HG03097 (cell line): ENCODE data around the gene CLCN5.

Experiments used
- ATAC-seq: cut with Tn5 transposase; IDR thresholded peaks from one replicate; pipeline ENCODE4 v1.9.1; 2021; ENCODE audit not compliant: unreplicated experiment, low FRiP score

CLCN5 gene

DNA sequence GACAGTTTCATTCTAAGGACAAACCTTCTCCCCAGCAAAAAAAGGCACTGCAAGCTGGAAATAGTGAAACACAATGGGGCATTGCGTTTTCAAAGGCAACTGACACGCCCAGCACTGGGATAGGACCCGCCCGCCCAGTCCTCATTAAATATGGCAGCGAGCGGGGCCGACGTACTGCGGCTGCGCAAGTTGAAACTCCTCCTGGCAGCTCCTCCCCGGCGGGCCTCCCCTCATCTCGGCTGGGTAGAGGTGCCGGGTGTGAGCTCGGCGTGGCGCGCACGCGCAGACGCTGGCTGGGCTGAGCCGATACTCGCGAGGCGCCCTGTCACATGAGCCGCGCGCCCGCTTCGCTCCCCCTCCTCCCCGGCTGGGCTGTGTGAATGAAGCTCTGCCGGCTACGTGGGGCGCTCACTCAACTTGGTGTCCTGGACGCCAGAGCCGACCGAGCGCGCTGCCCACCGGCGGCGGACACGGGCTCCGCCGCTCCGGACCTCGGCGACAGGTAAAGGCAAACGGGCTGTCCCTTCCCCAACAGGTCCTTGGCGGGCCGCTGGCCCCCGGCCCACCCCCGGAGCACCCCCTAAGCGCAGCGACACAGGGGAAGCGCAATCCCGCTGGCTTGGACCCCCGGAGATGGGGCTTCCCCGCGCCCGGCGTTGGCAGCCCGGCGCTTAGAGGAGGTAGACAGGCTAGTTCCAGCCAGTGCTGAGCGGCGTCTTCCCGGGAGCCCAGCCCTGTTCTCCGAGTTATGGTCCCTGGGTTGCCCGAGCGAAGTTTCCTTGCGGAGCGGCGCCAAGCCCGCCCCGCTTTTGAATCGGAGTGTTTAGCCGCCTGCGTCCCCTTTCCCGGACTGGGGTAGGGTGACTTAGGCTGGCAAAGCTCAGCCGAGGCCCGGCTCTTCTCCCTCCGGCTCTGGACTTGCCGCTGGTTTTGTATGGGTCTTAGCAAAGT, at the start of gene CLCN5:
Gene CLCN5 (plus strand): TSS at position 306 of the 951 bp plus-strand sequence. CDS start 2,703 bp downstream, outside the sequence.
- ATAC-seq = peak; percentile 96

DNA sequence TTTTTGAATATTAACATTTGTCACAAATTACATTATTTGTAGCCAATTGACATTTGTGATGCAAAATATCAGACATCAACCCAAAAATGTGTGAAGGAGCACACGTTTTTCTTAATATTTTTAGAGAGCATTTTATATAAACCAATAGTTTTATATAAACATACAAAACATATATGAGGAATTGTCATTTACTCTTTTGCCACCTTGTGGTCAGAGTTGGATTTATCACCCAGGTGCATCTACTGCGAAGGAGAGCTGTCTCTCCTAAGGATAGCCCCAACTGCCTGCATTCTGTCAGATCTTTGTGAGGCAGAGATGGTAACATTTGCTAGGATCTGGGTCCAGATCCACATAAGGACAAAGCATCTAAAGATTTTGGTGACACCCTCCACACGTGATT, 45.6 kb upstream of the CLCN5 start:
- no peak for ATAC-seq

DNA sequence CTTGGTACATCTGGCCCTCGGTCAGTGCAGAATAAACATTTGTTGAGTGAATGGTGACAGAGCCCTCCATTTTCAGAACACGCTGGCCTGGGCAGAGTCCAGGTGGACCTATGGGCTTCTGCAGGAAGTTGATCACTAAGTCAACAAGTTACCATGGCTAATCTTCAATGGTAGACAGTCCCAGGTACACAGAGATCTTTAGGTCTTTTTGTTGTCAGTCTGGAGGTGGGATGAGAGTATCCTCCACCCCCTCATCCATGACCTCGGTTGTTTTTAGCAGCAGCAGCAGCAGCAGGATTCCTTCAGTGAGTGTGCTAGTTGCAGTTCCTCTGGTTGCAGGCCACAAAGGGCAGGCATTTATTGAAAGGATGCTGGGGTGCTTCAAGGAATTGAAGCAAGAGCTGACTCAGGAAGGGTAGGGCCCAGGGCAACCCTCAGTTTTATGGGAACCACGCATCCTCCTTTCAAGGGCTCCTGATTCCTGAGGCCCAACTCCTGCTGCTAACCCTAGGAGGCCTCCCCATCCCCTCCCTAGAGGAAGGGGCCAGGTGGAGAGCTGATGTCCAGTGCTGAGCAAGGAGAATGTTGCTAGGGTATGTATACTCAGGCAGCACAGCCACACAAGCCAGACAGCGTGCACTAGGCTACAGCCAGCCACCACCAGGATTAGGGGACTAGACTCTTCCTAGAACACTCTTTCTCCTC, 44.8 kb upstream of the CLCN5 start:
- no peak for ATAC-seq

DNA sequence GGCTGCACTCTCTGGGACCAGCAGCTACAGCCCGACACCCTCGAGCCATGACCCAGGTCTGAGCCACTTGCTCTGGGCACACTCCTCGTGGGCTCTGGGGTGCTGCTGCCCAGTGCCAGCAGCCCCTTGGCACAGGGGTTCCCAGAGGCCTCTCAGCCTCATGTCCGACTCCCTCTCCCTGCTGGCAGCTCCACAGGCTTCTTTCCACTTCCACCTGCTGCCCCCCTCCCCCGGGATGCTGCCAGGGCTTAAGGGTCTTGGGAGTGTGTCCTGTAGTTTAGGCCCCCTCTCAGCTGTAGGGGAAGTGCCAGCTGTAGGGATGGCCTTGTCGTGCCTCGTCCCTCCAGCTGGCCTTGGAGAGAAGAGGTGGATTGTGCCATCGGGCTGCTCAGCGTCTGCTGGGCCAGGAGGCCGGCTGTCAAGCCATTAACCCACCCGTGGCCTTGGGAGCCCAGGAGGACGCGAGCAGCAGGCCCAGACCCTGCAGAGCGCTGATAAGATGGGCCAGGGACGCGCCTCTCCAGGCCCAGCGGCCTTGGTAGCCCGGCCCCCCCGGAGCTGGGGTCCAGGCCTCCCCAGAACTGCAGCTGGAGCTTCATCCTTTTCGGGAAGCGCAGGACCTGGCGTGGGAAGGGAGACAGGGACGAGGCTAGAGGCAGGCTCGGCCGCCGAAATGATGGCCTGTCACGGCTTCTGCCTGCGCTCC, 44.1 kb upstream of the CLCN5 start:
- no peak for ATAC-seq

DNA sequence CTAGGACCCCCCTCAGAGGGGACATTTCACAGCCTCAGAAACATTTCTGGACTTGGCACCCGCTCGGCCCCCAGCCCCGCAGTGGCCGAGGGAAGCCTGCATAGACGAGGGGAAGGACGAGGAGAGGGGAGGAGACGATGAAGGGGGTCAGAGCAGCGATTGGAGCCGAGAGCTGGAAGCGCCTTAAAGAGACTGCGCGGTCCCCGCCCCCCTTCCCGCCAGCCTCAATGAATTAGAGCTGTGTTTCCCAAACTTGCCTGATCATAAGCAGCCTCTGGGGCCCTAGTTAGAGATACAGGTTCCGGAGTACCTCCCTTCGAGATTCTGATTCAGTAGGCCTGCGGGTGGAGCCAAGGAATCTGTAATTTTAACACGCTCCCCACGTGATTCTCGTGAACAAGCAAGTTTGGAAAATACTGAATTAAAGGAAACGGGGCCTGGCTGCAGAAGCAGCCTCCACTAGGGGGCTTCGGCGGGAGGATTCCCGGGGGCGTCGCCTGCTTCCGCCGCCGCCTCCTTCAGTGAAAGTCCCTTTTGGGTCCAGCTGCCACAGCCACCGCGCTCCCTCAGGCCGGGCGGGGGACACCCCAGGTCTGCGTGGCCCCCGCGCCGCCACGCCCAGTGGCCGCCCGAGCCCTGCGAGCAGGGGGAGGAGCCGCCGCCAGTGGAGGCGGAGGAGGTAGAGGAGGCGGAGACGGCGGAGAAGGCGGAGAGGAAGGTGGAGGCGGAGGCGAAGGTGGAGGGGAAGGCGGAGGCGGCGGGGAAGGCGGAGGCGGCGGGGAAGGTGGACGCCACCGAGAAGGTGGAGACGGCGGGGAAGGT, 43.4 kb upstream of the CLCN5 start, which contains the start of gene USP27X:
Gene USP27X (plus strand): TSS at position 651 of the 822 bp plus-strand sequence. CDS start 824 bp downstream, outside the sequence.
- peak; percentile 75 for ATAC-seq

DNA sequence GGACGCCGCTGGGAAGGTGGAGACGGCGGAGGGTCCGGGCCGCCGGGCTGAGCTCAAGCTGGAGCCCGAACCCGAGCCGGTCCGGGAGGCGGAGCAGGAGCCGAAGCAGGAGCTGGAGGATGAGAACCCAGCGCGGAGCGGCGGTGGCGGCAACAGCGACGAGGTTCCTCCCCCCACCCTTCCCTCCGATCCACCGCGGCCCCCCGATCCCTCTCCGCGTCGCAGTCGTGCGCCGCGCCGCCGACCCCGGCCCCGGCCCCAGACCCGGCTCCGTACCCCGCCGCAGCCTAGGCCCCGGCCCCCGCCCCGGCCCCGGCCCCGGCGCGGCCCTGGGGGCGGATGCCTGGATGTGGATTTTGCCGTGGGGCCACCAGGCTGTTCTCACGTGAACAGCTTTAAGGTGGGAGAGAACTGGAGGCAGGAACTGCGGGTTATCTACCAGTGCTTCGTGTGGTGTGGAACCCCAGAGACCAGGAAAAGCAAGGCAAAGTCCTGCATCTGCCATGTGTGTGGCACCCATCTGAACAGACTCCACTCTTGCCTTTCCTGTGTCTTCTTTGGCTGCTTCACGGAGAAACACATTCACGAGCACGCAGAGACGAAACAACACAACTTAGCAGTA, 42.6 kb upstream of the CLCN5 start:
- peak; percentile 6 for ATAC-seq

DNA sequence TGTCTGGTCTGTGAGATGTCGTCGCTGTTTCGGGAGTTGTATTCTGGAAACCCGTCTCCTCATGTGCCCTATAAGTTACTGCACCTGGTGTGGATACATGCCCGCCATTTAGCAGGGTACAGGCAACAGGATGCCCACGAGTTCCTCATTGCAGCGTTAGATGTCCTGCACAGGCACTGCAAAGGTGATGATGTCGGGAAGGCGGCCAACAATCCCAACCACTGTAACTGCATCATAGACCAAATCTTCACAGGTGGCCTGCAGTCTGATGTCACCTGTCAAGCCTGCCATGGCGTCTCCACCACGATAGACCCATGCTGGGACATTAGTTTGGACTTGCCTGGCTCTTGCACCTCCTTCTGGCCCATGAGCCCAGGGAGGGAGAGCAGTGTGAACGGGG, 41.7 kb upstream of the CLCN5 start:
- no peak for ATAC-seq

DNA sequence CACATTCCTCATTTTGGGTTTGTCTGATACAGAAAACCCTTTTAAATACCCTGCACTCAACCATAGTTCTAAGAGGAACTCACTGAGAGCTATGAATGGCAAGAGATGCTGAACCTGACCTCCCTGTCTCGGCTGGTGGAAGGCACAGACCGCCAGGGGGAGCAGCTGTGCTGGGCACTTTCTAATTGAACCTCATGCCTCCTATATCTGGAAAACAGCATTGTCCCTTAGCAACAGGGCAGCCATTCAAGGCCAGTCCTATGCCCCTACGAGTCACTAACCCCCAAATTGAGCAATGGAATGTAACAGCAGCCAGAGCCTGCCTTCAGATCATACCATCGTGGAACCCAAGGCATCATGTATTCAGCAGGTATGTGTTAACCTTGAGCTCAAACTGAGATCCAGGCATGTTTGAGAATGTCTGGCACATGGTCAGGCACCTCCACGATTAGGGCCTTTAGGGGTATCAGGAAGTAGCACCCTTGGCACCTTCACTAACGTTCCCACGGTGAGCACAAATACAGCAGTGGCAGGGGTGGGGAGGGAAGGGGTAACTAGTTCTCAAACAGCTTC, 38.0 kb upstream of the CLCN5 start:
- ATAC-seq = no peak

DNA sequence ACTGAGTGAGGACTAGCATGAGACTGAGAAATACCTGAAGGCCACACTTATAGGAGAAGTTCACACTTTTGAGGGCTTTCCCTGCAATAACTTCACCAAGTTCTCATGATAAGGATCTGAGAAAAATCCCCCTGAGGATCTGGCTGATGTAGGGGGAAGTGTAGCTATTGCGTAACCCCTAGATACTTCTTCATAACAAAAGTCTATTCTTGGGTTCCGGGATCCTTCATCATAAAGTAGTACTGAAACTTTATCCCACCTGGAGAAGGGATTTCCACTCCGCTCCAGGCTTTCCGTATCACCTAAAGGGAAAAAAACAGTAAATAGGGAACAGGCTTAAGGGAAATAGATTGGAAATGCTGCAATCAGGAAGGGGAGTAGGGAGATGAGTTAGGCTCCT, 29.9 kb upstream of the CLCN5 start:
- ATAC-seq = no peak

DNA sequence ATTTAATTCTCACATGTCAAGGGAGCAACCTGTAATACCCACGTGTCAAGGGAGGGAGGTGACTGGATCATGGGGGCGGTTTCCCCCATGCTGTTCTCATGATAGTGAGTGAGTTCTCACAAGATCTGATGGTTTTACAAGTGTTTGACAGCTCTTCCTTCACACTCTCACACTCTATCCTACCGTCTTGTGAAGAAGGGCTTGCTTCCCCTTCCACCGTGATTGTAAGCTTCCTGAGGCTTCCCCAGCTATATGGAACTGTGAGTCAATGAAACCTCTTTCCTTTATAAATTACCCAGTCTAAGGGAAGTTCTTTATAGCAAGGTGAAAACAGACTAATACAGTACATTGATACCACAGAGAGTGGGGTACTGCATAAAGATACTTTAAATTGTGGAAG, 25.4 kb upstream of the CLCN5 start:
- no peak for ATAC-seq

DNA sequence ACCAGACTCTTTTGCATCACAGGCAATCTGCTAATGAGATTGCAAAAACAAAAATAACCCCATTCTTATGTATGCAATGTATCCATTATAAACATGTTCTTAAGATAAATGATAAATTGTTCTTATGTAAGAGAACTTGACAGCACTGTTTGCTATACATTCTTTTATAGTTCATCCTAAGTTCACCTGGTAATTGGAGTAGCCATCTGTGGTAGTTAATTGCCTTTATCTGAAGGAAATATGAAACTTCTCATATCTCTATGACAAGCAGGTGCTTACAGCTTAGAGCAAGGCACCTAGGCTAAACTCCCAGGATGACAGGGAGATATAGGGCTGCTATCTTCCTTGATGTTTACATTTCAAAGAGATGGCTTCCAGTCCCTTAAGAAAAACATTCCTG, 21.3 kb upstream of the CLCN5 start:
- ATAC-seq = no peak

DNA sequence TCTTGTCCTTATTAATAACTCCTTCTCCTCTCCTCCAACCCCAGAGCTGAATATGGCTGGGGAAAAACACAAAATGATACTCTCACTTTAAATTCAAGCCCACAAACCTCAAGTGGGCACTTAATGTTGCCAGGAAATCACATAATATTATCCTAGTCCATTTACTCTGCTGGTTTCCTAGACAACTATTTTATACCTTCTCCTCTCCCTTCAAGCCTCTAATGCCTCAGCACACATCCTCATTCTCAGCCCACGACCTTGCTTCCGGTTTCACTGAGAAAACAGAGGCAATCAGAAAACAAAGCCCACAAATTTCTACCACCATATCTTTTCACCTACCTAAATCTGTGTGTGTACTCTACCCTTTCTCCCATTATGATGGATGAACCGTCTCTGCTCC, 12.1 kb upstream of the CLCN5 start:
- no peak for ATAC-seq

DNA sequence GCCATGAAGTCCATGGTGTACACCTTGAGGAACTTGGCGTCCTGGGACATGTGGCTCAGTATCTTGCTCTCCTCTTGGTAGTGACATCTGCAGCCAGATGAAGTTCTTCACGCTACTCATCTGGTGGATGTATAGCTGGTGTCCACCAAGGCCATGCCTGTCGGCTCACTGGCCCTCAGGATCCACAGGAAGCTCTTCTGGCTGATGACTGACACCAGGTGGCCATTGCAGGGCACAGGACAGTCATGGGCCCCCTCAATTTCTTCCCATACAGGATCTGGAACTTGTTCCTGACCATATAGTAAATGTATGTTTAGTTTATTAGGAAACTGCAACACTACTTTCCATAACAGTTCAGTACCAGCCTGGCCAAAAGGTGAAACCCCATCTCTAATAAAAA, 10.3 kb upstream of the CLCN5 start:
- no peak for ATAC-seq

DNA sequence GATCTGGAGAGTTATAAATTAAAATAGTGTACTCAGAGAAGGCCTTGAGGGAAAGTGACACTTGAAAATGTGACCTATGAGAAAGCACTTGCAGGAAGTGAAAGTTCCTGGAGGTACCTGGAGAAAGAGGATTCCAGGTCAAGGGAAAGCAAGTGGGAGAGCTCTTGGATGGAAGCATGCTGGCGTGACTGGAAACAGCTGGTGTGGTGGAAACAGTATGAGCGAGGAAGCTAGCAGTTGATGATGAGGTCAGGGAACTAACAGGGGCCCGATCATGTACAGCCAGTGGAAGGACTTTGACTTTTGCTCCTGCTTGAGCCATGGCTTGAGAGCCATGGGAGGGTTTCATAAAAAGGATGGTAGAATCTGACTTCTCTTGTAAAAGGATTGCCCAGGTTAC, 9.5 kb upstream of the CLCN5 start:
- ATAC-seq = no peak

DNA sequence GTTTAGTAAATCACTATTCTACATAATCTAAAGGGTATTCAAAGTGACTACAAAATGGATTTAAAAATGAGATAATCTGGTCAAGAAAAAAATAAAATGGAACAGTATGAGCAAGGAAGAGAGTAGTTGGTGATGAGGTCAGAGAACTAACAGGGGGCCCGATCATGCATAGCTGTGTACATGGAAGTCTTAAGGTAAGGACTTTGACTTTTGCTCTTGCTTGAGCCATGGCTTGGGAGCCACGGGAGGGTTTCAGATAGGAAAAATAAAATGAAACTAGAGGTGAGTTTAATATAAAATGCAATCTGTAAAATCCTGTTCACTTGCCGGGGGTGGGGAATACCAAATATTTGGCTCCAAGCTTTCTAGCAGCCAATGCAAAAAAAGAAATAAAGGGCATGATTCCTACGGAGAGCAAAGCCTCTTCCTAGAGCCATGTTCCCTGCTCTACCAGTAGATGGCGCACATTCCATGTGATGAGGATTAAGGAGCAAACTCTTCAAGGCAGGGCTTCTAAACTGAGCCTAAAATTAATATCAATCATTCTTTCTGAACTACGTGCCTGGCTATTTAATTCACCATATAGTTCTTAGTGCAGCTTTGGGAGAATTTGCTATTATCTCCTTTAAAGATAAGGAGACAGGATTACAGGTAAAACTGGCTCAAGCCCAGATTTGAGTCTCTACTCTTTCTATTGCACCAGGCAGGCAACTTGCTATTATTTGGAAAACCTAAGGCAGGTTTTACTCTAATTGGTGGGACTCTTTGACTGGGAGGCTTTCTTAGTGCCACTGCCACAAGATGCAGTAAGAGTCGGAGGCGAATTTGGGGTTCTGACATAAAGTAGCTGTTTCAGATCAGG, 6.8 kb upstream of the CLCN5 start:
- ATAC-seq = peak; percentile 80

DNA sequence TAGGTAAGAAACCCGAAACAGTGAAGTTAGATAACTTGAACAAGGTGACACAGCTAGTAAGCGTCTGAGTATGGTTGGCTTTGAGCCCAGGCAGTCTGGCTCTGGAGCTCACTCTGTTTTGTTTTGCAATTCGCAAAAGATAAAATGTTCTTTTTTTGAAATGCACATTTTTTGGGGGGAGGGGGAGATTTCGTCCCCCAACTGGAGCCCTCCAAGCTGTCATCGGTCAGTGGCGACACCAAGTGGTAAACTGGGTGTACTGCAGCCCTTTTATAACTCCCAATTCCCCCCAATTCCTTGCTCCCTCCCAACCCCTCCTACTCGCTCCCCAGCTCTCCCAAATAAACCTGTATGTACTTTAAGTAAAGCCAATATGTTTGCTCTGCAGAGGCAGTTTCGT, 2.8 kb upstream of the CLCN5 start:
- no peak for ATAC-seq

DNA sequence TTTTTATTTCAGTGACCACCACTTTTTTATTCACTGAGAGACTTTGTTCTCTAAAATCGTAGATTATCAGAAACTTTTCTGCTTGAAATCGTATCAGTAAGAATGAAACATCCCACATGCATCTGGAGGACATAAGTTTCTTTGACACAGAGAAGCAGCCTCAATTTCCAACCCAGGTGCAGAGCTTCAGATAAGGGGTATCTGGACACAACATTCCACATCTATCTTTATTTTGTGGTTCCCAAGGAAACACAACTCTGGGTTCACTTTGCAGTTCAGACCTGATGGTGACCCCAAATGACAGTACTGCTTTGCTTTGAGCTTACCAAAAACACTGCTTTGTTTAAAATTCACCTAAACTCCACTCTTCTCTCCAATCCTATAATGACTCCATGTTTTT, 1.3 kb upstream of the CLCN5 start:
- ATAC-seq = no peak

DNA sequence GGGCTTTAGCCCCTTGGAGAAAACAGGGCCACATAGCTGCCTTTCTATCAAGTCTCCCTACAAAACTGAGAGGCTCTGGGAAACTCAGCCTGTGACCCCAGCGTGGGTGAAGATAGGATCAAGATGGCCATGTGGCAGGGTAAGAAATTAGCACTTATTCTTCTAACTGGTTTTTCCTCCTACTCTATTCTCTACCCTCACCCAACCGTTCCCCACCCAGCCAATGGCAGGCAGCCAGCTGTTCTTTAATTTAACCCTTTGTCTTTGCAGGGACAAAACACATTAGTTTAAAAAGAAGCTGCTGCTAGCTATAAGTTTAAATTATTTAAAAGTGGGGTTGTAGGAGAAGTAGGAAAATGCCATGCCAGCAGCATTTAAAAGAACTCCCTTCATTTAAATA, 2.8 kb downstream of the CLCN5 start:
- no peak for ATAC-seq

DNA sequence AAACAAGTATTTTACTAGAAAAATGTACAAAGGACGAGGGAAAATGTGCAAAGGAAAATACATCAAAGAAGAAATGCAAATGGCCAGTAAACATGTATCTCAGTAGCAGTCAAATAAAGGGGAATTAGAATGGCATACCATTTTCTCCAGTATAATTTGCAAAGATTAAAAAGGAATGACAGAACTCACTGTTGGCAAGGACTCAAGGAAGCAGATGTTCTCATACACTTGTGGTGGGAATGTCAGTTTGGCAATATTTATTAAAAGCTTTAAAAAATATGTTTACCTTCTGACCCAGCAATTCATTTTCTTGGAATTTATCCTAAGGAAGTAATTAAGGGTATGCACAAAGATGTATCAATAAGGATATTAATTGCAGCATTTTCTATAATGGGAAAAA, 7.6 kb downstream of the CLCN5 start:
- no peak for ATAC-seq
